HEK293 (cell line): ENCODE measurements around the gene RTN1.

Experiments used
- CTCF ChIA-PET: fragments of 350-600 bp; formaldehyde crosslinking; extraction: SDS; loops from one replicate; lab custom pipeline; 2021; ENCODE audit warnings: antibody characterized with exemption; lab: Yijun Ruan, JAX
- POLR2A ChIA-PET: fragments of 300-600 bp; formaldehyde crosslinking; extraction: SDS; loops from one replicate; lab custom pipeline; 2020; ENCODE audit warnings: antibody characterized with exemption, inconsistent platforms; lab: Yijun Ruan, JAX
- H3K27ac ChIP-seq: fragments of 200-500 bp; sonication (Bioruptor generic); 2 replicates; pipeline ENCODE4 v1.5.1; 2014; ENCODE audit warnings: low read depth, low read length, control low read depth, inconsistent platforms; ENCODE audit errors: extremely low read depth
- H3K36me3 ChIP-seq, 2 experiments: fragments of 200-500 bp in 1 of 2; sonication (Bioruptor generic) in 1 of 2; 1 replicate in 1 of 2; 2 replicates in 1 of 2; pipeline ENCODE4 v1.5.1; 2014 to 2017; ENCODE audit warnings: inconsistent platforms in 2 of 2, low read length in 2 of 2; ENCODE audit not compliant: control insufficient read depth in 2 of 2, insufficient read depth in 1 of 2
- H3K4me1 ChIP-seq: fragments of 200-500 bp; sonication (Bioruptor generic); 2 replicates; pipeline ENCODE4 v1.5.1; 2014; ENCODE audit warnings: mild to moderate bottlenecking, low read length, inconsistent platforms; ENCODE audit not compliant: control insufficient read depth, insufficient read depth
- H3K4me3 ChIP-seq: 2 replicates; pipeline ENCODE4 v1.5.1; 2011; ENCODE audit warnings: low read depth, mild to moderate bottlenecking, control low read depth, low read length, moderate library complexity
- H3K9me3 ChIP-seq: fragments of 200-500 bp; sonication (Bioruptor generic); 2 replicates; pipeline ENCODE4 v1.5.1; 2014; ENCODE audit warnings: low read depth, low read length, inconsistent platforms; ENCODE audit not compliant: control insufficient read depth, insufficient read depth
- HOXD13 ChIP-seq: sonication (generic); formaldehyde crosslinking; IDR thresholded peaks from 2 replicates; pipeline ENCODE4 v1.8.0; 2022; ENCODE audit warnings: missing genetic modification reagents, borderline replicate concordance
- PRDM10 ChIP-seq: fragments of 450-650 bp; formaldehyde crosslinking; IDR thresholded peaks from 2 replicates; pipeline ENCODE4 v1.5.1; 2016; ENCODE audit warnings: missing biosample characterization, missing genetic modification characterization
- PRDM4 ChIP-seq: fragments of 450-650 bp; formaldehyde crosslinking; IDR thresholded peaks from 2 replicates; pipeline ENCODE4 v1.5.1; 2017; ENCODE audit warnings: missing biosample characterization, missing genetic modification characterization
- SCRT2 ChIP-seq: fragments of 450-650 bp; formaldehyde crosslinking; IDR thresholded peaks from 2 replicates; pipeline ENCODE4 v1.5.1; 2016; ENCODE audit warnings: missing biosample characterization, missing genetic modification characterization
- SETDB1 ChIP-seq: IDR thresholded peaks from one replicate; pipeline ENCODE4 v1.6.1; 2017; ENCODE audit warnings: mild to moderate bottlenecking, low read length, moderate library complexity, mixed read lengths; ENCODE audit not compliant: insufficient read length
- ZFP3 ChIP-seq: fragments of 450-650 bp; formaldehyde crosslinking; IDR thresholded peaks from 2 replicates; pipeline ENCODE4 v1.5.1; 2016; ENCODE audit warnings: low read depth, missing biosample characterization, missing genetic modification characterization
- ZNF112 ChIP-seq: fragments of 450-650 bp; formaldehyde crosslinking; IDR thresholded peaks from 2 replicates; pipeline ENCODE4 v1.5.0; 2017; ENCODE audit warnings: missing biosample characterization, missing genetic modification characterization
- ZNF169 ChIP-seq: fragments of 450-650 bp; formaldehyde crosslinking; IDR thresholded peaks from 2 replicates; pipeline ENCODE4 v1.5.1; 2016; ENCODE audit warnings: missing biosample characterization, missing genetic modification characterization
- ZNF214 ChIP-seq: fragments of 450-650 bp; formaldehyde crosslinking; IDR thresholded peaks from 2 replicates; pipeline ENCODE4 v1.5.1; 2017; ENCODE audit warnings: missing biosample characterization, mild to moderate bottlenecking, missing genetic modification characterization, borderline replicate concordance
- ZNF366 ChIP-seq: fragments of 450-650 bp; formaldehyde crosslinking; conservative IDR thresholded peaks from 2 replicates; pipeline ENCODE4 v1.5.1; 2016; ENCODE audit warnings: missing biosample characterization, missing genetic modification characterization
- ZNF529 ChIP-seq: fragments of 450-650 bp; formaldehyde crosslinking; IDR thresholded peaks from 2 replicates; pipeline ENCODE4 v1.5.1; 2017; ENCODE audit warnings: missing genetic modification characterization, missing biosample characterization; ENCODE audit not compliant: insufficient replicate concordance
- ZNF664 ChIP-seq: fragments of 450-650 bp; formaldehyde crosslinking; IDR thresholded peaks from 2 replicates; pipeline ENCODE4 v1.5.1; 2016; ENCODE audit warnings: missing biosample characterization, missing genetic modification characterization
- ZNF704 ChIP-seq: fragments of 450-650 bp; formaldehyde crosslinking; IDR thresholded peaks from 2 replicates; pipeline ENCODE4 v1.5.1; 2016; ENCODE audit warnings: missing biosample characterization, missing genetic modification characterization
- TF ChIP-seq, protein P1 (sequence below): fragments of 450-650 bp; formaldehyde crosslinking; IDR thresholded peaks from 2 replicates; pipeline ENCODE4 v1.5.1; 2016; ENCODE audit warnings: missing biosample characterization, missing genetic modification characterization
- TF ChIP-seq, protein P2 (sequence below): fragments of 450-650 bp; IDR thresholded peaks from 2 replicates; pipeline ENCODE4 v1.5.1; 2018; ENCODE audit warnings: missing biosample characterization, mild to moderate bottlenecking, missing genetic modification characterization

The RTN1 gene

DNA sequence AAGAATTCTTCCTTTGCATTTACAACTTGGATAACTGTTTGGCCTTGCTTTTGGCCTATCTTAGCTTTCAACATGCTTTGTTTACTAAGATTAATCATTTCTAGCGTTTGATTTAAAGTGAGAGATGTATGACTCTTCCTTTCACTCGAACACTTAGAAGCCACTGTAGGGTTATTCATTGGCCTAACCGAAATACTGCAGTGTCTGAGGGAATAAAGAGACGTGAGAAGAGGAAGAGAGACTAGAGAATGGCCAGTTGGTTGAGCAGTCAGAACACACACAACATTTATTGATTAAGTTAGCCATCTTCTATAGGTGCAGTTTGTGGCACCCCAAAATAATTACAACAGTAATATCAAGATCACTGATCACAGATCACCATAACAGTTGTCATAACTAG lies 231.7 kb downstream of the RTN1 start (continued):
- TF ChIP-seq PRDM4 (tag by site-specific recombination) = no peak
- TF ChIP-seq, protein P1, sequence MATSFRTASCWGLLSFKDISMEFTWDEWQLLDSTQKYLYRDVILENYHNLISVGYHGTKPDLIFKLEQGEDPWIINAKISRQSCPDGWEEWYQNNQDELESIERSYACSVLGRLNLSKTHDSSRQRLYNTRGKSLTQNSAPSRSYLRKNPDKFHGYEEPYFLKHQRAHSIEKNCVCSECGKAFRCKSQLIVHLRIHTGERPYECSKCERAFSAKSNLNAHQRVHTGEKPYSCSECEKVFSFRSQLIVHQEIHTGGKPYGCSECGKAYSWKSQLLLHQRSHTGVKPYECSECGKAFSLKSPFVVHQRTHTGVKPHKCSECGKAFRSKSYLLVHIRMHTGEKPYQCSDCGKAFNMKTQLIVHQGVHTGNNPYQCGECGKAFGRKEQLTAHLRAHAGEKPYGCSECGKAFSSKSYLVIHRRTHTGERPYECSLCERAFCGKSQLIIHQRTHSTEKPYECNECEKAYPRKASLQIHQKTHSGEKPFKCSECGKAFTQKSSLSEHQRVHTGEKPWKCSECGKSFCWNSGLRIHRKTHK (tag by site-specific recombination) = no peak

DNA sequence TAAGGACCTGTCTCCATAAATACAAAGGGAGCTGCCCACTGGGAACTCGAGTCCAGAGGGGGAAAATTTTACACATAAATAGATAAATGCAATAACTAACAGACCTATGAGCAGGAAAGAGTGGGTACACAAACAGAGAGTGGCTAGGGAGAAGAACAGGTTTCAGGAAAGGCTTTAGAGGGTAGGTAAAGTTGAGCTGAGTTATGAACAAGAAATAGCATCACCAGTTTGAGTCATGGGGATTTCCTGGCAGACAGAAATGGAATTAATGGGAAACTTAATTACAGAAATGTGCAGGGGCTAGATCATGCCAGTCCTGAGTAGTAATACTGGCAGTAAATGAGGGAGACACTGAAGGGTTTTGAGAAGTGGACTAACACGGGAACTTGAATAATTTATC lies 236.0 kb downstream of the RTN1 start:
- peaks cover 11% of the 10 kb centered on the region for H3K4me1 ChIP-seq
- CTCF ChIA-PET = no interaction called here
- POLR2A ChIA-PET = no interaction called here
- TF ChIP-seq SCRT2 (tag by site-specific recombination) (no peak), SETDB1 (no peak), ZNF366 (tag by site-specific recombination) (no peak), ZNF664 (tag by site-specific recombination) (no peak), ZNF529 (tag by site-specific recombination) (no peak), PRDM10 (tag by site-specific recombination) (no peak)
- no peak overlapping the region for H3K27ac ChIP-seq
- no peak overlapping the region for H3K4me3 ChIP-seq
- no peaks in the 10 kb centered on the region for H3K9me3 ChIP-seq
- no peaks in the 10 kb centered on the region for H3K36me3 ChIP-seq

DNA sequence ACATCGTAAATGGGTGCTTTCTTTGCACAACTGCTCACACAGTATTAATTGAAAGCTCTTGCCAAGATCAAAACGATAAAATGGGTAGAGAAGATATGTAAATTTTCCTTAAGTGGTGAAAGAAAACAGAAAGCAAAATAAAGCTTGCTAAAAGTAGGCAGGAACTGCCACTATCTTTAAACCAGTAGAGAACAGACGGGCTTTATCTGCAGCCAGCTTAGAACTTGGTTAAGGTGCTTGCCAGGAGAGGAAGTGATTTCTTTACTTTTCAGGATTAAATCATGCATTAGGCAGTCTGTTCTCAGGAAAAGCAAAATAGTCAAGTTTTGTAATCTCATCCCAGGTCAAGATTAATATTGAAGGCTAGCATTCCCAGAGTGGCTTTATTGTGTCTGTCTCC lies 237.1 kb downstream of the RTN1 start:
- H3K9me3 ChIP-seq = no peaks in the 10 kb centered on the region
- no peaks in the 10 kb centered on the region for H3K36me3 ChIP-seq
- H3K4me3 ChIP-seq = no peak overlapping the region
- ChIA-PET POLR2A (no interaction called here), CTCF (interaction anchor here (0.7 to 2.5 kb wide), 20 partner anchors 9 to 551 kb away, joined by 3 to 39 read pairs (median 4); no protein-coding TSS in a partner anchor)
- H3K4me1 ChIP-seq = peaks cover 11% of the 10 kb centered on the region
- TF ChIP-seq ZNF704 (tag by site-specific recombination) = no peak
- TF ChIP-seq ZNF214 (tag by site-specific recombination) = no peak
- TF ChIP-seq, protein P1 (tag by site-specific recombination) = no peak
- no peak for TF ChIP-seq ZNF112 (tag by site-specific recombination)
- no peak for TF ChIP-seq HOXD13 (CRISPR knock-in tag)
- TF ChIP-seq ZNF169 (tag by site-specific recombination) = no peak
- TF ChIP-seq ZFP3 = no peak
- no peak for TF ChIP-seq PRDM10 (tag by site-specific recombination)
- TF ChIP-seq, protein P2, sequence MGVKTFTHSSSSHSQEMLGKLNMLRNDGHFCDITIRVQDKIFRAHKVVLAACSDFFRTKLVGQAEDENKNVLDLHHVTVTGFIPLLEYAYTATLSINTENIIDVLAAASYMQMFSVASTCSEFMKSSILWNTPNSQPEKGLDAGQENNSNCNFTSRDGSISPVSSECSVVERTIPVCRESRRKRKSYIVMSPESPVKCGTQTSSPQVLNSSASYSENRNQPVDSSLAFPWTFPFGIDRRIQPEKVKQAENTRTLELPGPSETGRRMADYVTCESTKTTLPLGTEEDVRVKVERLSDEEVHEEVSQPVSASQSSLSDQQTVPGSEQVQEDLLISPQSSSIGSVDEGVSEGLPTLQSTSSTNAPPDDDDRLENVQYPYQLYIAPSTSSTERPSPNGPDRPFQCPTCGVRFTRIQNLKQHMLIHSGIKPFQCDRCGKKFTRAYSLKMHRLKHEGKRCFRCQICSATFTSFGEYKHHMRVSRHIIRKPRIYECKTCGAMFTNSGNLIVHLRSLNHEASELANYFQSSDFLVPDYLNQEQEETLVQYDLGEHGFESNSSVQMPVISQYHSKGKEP (tag by site-specific recombination) = no peak
- H3K27ac ChIP-seq = no peak overlapping the region
